ENCODE measurements around the gene FBXL7. TPM values are rescaled to one million over a fixed set of nuclear protein-coding genes. Genes with fewer than 3 reads are reported as not detected.

FBXL7 gene
- total and polyA plus RNA-seq, 9 of the 15 experiments (the other 6 are each of a cell fraction or from before 2014, with no cell fraction given), result 0.04 to 0.08 TPM; not detected in 7

GRCh38 chr5:15763754-15764153 is 263.8 kb downstream of the FBXL7 start:
- CTCF ChIA-PET (ENCODE audit: low intra/inter-chr PET ratio), result no interaction called here
- BruUV-seq (replicated peaks), result no TSS peak
- ATAC-seq (no peak), DNase-seq (ENCODE audit: extremely low read depth in 1 of 4, low spot score in 3 of 4) (no peak), FAIRE-seq (no peak)
- intact Hi-C loops (cut with micrococcal nuclease), result no loop called here
- POLR2A ChIA-PET, result no interaction called here
- no peak overlapping the region for H3K4me3 ChIP-seq
- H3K27me3 ChIP-seq (ENCODE audit: control insufficient read depth in 2 of 2, insufficient read depth in 2 of 2, low read length in 2 of 2), result no peaks in the 10 kb centered on the region
- H3K27ac ChIP-seq (ENCODE audit: extremely low read depth, low read depth, low read length), result no peak overlapping the region
- H3K9me1 ChIP-seq (ENCODE audit: control insufficient read depth, insufficient read depth, low read length), result no peaks in the 10 kb centered on the region
- no peaks in the 10 kb centered on the region for H3K79me2 ChIP-seq (ENCODE audit: control insufficient read depth, insufficient read depth, low read length)
- H3K4me2 ChIP-seq (ENCODE audit: insufficient read depth, low read length), result no peak overlapping the region
- no peaks in the 10 kb centered on the region for H4K20me1 ChIP-seq (replicated peaks; ENCODE audit: control insufficient read depth, insufficient read depth, low read length)
- no peak overlapping the region for H2AFZ ChIP-seq (ENCODE audit: low read depth, low read length)
- no peaks in the 10 kb centered on the region for H3K36me3 ChIP-seq (ENCODE audit: control insufficient read depth, insufficient read depth, low read length)
- no peak overlapping the region for H3K9ac ChIP-seq (ENCODE audit: insufficient read depth in 1 of 2, low read depth in 2 of 2, low read length in 2 of 2)
- TF ChIP-seq U2AF1 (optimal IDR thresholded peaks at IDR 0.05; ENCODE audit: low read depth, low read length), result no peak
- TF ChIP-seq MTA3 (IDR thresholded peaks at IDR 0.05; ENCODE audit: borderline replicate concordance), result no peak
- TF ChIP-seq KAT8 (IDR thresholded peaks at IDR 0.05; ENCODE audit: low read depth), result no peak
- TF ChIP-seq CBX3 (IDR thresholded peaks at IDR 0.05; ENCODE audit: borderline replicate concordance in 1 of 2, low read length in 2 of 2), result no peak
- no peak for TF ChIP-seq ATF2 (CRISPR knock-in tag; IDR thresholded peaks at IDR 0.05)
- TF ChIP-seq MAFK (IDR thresholded peaks at IDR 0.05; ENCODE audit: low read length), result no peak
- no peak for TF ChIP-seq RBFOX2 (IDR thresholded peaks at IDR 0.05; ENCODE audit: low read depth, low read length)
- TF ChIP-seq ZNF445 (CRISPR knock-in tag; IDR thresholded peaks at IDR 0.05; ENCODE audit: low read depth), result no peak
- TF ChIP-seq ZNF3 (CRISPR knock-in tag; IDR thresholded peaks at IDR 0.05), result no peak
- 0 out of 2 replicates have a peak, but pooled peaks cover under 1% of the 10 kb centered on the region for H3K9me3 ChIP-seq (replicated peaks; ENCODE audit: control insufficient read depth, insufficient read depth, low read depth, low read length)
- no peaks in the 10 kb centered on the region for H3K4me1 ChIP-seq (replicated peaks in 1 of 2; ENCODE audit: control insufficient read depth in 2 of 2, insufficient read depth in 2 of 2, low read length in 2 of 2)
- in situ Hi-C loops (cut with MboI), result no loop called here

All from K562 (cell line).